HG02571 (cell line): ENCODE data around the gene DLGAP1.
"Not testable (repeated sequence)": the region's sequence is repeated elsewhere in the genome, so short reads cannot be mapped to it uniquely, and the experiment has no call there.

Experiments used
- ATAC-seq: cut with Tn5 transposase; IDR thresholded peaks from one replicate; pipeline ENCODE4 v1.9.1; 2021; ENCODE audit warnings: mild to moderate bottlenecking, moderate library complexity; ENCODE audit not compliant: unreplicated experiment

The DLGAP1 gene

DNA sequence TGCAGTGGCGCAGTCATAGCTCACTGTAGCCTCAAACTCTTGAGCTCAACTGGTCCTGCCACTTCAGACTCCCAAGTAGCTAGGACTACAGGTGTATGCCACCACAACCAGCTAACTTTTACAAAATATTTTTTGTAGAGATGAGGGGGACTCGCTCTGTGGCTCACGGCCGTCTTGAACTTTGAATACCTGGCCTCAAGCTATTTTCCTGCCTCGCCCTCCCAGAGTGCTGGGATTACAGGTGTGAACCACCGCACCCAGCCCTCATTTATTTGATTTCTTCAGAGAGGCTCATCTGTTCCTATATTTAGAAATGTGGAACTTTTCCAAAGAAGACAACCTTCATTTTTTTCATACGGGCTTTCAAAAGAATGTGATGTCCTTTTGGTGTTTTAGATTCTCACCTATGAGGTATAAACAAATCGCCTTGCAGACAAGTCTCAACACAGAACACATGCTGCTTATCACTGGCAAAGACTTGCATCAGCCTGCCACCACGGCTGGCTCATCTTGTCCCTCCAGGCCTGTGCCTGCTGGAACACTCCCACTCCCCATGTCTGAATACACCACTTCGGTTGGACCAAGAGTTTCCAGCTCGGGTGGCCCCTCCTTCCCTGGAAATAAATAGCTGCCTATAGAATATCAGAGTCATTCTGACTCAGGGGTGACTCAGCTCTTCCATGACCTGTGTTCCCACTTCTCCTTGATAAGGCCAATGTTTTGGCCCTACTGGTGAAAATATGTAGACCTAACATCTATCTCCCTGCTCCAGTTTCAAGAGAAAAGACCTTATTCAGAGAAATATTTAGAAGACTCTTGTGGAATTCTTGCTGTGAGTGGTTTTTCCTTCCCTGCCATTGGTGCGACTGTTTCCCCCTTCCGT, 802.5 kb downstream of the DLGAP1 start:
- ATAC-seq, result no peak

DNA sequence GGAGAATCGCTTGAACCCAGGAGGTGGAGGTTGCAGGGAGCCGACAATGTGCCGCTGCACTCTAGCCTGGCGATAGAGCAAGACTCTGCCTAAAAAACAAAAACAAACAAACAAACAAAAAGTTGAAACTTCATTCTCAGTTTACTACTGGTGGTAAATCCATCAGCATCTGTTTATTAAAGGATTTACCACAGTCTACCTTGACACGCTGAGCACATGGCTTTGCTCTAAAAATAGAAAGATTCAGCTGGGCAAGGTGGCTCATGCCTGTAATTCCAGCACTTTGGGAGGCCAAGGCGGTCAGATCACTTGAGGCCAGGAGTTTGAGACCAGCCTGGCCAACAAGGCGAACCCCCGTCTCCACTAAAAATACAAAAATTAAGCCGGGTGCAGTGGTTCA, 803.8 kb downstream of the DLGAP1 start:
- no peak for ATAC-seq

DNA sequence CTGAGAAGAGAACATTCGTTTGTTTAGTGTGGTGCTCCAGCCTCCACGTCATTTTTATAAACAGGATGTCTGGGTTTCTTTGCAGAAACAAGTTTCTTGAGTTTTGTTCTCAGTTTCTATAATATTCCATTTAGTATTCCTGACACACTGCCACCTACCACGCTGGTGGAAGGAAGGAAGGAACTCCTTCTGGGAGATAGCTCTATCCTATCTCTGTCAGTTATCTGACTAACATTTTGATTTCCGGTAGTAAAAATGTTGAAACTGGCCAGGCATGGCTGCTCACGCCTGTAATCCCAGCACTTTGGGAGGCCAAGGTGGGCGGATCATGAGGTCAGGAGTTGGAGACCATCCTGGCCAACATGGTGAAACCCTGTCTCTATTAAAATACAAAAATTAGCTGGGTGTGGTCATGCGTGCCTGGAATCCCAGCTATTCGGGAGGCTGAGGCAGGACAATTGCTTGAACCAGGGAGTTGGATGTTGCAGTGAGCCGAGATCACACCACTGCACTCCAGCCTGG, 804.5 kb downstream of the DLGAP1 start:
- ATAC-seq, result not testable (repeated sequence)

DNA sequence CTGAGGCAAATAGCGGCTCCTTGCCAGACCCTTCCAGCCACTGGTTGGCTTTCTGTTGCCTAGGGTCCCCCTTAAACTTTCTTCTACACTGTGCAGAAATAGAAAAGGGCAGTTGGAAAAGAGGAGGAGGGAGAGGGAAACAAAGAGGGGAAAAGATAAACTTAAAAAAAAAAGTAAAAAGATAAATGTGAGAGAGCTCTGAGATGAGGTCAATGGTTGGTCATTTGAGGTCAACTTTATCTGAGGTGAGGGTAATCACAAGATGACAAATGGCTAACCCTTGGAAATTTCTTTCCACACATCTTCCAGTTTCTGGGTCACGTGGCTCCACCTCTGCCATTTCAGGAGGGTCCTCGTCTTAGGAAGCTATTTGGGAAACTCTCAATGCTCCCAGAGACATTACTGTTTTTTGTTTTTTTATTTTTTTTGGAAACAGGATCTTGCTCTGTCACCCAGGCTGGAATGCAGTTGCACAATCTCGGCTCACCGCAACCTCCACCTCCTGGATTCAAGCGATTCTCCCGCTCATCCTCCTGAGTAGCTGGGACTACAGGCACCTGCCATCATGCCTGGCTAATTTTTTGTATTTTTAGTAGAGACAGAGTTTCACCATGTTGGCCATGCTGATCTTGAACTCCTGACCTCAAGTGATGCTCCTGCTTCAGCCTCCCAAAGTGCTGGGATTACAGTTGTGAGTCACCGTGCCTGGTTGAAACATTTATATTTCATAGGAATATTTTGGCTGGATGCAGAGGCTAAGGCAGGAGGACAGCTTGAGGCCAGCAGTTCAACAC, 805.3 kb downstream of the DLGAP1 start:
- no peak for ATAC-seq

DNA sequence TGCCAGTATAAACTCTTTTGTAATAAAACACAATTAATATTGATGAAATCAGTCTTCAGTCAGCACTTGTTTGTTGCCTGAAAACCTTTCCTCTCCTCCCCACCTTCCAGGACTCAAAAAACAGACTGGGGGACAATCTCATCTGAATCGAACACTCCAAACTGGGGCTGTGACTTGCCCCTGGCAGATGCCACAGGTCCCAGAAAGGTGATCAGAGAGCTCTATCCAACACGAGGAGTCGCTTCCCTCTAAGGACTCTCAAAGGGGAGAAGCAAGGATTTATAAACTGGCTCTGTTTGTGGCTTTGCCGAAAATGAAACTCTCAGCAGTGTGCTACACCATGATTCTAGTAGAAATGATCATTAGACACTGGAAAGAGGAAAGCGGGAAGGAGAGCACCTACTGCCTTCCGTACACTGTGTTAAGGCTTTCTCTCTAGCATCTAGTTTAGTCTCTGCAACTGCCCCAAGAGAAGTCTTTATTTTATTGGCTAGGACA, 805.9 kb downstream of the DLGAP1 start:
- no peak for ATAC-seq

DNA sequence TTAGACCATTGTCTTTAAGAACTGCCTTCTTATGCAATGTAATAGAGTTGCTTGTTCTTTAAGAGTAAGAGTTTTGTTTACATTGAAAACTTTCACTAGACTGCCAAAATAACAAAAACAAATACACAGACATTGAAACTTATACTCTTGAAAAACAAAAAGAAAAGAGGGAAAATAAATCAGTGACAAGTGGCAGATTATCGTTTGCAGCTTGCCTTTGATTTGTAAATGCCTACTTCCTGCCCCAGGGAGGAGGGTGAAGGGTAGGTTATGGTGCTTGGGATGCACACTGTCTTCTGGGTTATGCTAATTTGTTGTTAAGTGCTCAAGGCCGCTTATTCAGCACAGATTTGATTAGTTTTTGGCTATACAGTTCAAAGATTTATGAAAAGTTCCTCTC, 806.5 kb downstream of the DLGAP1 start:
- no peak for ATAC-seq

DNA sequence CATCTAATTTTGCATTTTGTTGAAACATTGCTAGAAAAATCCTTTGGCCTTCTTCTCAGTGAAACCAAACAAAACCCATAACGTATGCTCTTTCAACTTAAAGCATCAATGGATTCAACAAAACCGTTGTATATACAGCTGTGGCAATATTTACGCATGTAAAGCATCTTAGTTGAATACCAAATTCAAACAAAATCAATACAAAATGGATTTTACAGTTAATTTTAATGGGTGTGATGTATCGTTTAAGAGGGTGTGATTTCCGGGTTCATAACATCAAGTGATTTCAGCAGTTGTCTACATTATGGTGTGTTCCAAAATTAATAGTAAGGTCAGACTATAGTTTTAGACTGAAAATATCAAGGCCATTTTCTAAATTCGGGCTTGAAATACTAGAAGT, 806.9 kb downstream of the DLGAP1 start:
- no peak for ATAC-seq

DNA sequence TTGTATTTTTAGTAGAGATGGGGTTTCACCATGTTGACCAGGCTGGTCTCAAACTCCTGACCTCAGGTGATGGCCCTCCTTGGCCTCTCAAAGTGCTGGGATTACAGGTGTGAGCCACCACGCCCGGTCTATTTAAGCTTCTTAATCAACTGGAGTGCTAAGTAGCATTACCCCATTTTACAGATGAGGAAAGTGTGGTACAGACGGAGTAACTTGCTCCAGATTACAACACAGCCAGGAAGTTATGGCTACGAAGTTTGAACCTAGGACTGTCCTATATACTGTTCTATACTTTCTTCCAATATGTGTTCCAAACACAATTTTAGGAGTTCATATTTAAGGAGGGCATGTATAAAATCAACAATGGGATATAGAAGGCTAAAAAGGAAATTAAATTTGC, 807.5 kb downstream of the DLGAP1 start:
- no peak for ATAC-seq

DNA sequence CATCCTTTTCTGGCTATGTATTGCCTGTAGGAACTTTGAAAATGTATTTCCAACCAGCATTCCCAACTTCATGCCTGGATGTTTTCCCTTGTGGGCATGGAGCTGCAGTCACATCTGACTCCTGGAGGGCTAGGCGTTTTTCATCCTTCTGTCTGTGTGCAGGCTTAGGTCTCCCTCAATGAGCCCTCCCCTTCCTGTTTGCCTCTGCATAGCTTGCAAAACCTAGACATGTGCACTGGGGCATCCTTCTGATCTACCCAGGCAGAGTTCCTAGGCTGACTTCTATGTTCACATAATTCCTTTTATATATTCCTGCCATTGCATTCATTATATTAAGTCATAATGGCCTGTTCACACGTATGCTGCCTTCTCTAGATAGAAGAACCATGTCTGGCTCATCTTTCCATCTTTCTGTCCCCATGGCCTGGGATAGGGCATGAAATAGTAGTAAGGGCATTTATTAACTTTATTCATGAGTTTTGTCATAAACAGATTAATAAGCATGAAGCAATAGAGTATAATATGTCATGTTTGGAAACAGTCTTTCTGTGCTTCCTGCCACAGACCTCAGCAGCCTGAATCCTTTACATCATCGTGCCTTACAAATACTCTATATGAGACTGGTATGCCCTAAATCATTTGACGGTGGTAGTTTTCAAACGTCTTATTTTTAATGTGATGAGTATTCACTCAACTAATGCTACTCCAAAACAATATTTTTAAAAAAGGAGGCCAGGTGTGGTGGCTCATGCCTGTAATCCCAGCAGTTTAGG, 809.5 kb downstream of the DLGAP1 start:
- no peak for ATAC-seq

DNA sequence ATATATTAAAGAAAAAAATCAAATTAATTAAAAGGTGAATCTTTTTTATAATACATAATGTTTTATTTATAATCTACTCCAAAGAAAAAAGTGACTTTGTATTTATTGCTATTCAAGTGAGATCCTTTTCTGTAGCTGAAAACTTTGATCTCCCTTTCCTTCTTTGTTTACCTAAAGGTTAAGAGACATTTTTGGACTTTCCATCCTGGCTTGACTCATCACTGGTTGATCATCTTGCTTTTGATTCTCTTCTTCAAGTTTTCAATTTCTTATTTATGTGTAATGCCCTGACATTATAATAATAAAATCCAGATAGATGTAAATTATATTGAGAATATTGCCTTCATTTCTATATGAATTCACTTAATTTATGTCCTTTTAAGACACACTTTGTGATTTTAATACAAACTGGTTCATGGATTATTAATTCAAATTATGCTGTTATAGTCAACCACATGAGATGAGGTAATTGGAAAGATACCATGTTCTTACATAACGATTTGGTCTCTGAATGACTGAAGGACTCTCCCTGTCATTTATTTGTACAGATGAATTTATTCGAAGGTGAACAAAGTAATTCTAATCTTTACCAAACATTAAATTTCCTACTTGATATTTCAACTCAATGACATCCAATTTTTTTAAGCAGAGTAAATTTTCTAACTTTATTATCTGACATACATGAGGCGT, 820.7 kb downstream of the DLGAP1 start:
- ATAC-seq, result no peak

DNA sequence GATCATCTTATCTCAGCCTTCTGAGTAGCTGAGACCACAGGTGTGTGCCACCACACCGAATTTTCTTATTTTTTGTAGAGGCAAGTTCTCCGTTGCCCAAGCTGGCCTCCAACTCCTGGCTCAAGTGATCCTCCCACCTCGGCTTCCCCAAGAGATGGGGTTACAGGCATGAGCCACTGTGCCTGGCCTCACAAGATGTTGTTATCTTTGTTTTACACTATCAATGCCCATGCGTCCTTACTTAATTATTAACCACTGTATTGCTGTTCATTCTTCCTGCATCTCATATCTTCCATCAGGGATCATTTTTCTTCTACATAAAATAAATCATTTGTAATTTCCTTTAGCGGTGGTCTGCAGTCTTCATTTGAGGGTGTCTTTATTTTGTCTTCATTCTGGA, 823.2 kb downstream of the DLGAP1 start:
- no peak for ATAC-seq

DNA sequence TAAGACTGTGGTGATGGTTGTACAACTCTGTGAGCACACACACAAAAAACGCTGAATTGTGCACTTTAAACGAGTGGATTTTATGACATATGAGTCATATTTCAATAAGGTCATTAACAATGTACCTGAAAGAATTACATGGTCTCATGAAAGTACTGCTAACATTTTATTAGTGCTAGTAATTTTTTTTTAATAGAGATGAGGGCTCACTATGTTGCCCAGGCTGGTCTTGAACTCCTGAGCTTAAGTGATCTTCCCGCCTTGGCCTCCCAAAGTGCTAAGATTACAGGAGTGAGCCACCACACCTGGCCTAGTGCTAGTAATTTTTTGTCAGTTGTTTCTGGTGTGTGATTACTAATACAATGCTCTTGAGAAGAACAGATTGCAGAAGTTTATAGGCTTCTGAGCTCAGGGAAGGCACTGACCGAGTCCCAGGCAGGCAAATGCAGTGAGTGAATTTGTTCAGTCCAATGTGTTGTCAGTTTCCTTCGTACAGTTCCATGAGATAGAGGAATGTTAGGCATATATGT, 828.1 kb downstream of the DLGAP1 start:
- no peak for ATAC-seq

DNA sequence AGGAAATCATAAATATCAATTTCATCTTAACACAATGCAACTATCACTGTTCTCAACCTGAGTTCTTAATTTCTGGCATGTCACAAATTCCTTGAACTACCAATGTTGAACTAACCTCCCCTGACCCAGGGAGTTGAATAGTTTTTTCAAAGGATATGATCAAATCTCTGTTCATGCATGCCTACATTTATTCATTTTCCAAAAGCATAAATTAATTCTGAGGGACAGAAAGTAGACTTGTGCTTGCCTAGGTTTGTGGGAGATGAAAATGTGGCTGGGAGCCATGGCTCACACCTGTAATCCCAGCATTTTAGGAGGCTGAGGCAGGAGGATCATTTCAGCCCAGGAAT, 829.4 kb downstream of the DLGAP1 start:
- no peak for ATAC-seq

DNA sequence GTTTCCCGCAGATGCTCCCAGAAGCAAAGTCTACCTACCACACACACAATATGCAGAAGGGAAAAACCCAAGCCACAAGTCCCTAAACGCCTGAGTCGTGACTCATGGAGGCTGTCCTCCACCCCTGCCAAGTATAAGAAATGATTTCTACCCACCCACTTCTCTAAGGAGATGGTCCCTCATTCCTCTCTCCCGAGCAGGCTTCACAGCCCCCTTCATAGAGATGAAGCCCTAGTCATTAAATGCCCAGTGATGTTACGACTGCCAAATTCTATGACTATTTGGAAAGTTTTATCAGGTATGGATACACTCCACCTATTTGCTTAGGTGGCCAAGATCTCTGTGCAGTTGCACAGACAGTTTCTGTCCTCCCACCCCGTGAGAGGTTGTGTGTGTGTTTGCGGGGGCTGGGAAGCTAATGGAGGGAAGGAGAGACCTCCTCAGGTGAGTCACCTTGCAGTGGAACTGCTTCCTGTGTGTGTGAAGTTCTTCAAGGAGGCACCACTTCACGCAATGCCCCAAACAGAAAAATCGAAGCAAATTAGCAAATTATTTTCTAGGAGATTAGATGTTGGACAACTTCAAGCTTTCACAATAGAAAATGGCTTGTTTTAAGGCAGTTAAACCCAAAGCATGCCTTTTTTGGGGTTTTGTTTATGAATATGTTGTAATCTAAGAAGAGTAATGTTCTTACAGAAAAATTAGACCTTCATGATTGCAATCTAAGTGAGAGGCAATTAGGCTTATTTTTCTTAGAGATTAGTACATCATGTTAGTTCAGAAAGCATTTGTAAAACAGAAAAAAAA, 830.0 kb downstream of the DLGAP1 start:
- no peak for ATAC-seq

DNA sequence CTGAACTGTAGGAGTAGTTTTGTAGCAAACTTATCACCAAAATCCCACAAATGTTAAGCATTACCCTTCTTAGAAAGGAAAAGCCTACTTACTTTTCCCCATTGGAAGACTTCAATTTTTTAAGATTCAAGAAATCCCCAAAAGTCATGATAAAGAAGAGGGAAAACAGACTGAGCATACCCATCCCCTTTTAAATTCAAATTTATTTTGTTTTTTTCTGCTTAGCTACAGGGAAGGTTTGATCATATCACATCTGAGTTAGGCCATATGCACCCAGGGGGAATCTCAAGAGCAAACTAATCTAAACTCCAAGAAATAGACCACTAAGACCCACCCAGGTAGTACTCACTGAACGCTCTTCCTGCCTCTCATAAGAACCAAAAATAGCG, 830.6 kb downstream of the DLGAP1 start:
- ATAC-seq, result no peak

DNA sequence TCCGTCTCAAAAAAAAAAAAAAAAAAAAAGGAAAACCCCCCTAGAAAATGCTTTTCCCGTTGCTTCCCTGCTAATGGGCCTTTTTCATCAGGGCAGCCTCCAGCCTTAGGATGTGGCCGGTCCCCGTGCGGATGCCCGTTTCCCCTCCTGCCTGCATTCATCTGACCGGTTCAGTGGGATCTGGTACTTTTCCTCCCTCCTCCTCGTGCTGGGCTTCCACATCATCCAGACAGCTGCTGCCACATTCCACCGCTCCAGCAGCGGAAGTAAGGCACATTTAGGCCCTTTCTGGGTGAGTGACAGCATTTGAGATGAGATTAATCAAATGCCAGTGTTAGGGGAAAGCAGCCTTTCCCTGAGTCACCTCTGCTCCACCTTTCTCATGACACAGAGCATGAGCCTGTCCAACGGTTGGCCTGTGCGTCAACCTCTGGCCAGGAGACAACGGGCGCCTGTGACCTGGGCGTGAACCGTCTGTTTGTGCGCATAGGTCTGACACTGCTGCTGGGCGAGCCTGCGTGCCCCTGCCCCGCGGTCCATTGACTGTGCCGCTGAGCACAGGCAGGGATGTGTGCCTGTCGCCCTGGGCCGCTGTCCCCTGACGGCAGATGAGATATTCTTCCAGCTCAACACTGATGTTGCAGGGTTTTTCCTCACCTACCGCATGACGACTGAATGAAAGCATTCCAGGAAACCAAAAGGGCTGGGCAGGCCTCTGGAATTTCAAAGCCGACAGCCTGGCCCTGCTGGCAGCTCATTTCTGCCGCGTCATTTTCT, 831.1 kb downstream of the DLGAP1 start:
- no peak for ATAC-seq

DNA sequence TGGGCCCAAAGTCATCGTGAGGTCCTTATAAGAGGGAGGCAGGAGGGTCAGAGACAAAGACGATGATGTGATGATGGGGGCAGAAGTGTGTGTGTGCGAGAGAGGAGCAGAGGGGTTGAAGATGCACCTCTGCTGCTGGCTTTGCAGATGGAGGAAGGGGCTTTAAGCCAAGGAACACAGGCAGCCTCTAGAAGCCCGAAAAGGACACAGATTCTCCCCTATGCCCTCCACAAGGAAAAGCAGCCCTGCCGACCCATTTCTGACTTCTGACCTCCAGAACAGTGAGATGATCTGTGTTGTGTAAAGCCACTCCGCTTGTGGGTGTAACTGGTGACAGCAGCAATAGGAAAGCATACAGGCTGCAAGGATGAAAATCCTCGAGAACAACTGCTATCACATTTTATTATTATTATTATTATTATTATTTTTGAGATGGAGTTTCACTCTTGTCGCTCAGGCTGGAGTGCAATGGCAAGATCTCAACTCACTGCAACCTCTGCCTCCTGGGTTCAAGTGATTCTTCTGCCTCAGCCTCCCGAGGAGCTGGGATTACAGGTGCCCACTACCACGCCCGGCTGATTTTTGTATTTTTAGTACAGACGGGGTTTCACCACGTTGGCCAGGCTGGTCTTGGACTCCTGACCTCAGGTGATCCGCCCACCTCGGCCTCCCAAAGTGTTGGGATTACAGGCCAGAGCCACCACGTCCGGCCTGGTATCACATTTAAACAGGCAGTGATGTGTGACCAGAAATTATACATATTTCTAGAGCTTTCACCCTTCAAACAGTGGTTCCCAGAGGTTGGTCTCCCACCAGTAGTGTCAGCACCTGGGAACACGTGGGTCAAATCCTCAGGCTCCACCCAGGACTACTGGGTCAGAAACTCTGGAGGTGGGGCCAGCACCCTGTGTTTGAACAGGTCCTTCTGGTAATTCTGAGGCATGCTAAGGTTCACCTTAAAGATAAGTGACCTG, 834.7 kb downstream of the DLGAP1 start:
- ATAC-seq, result no peak

DNA sequence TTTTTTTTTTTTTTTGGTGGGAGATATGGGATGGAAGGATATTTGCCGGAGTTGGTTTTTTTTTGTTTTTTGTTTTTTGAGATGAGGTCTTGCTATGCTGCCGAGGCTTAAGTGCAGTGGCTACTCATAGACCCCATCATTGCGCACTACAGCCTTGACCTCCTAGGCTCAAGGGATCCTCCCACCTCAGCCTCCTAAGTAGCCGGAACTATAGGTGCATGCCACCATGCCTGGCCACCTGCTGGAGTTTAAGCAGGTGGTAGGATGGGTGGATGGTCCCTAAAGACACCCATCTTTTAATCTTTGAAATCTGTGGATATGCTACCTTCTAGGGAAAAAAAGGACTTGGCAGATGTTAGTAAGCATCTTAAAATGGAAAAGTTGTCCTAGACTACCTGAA, 835.4 kb downstream of the DLGAP1 start:
- ATAC-seq, result no peak
